ENCODE data around the gene MARS2.
"Not testable (repeated sequence)": the region's sequence is repeated elsewhere in the genome, so short reads cannot be mapped to it uniquely, and the experiment has no call there.

MARS2 gene

GRCh38 chr2:197695971-197696370 lies 9.2 kb upstream of the MARS2 start:
- H3K27ac Mint-ChIP-seq, H3K9me3 Mint-ChIP-seq, H3K27me3 Mint-ChIP-seq, H3K4me3 Mint-ChIP-seq, H3K4me1 Mint-ChIP-seq, H3K36me3 Mint-ChIP-seq: not testable (repeated sequence)

GRCh38 chr2:197696571-197696970 lies 8.6 kb upstream of the MARS2 start:
- not testable (repeated sequence) for H3K36me3 Mint-ChIP-seq, H3K27ac Mint-ChIP-seq, H3K27me3 Mint-ChIP-seq, H3K4me1 Mint-ChIP-seq, H3K4me3 Mint-ChIP-seq, H3K9me3 Mint-ChIP-seq

GRCh38 chr2:197699724-197700123 lies 5.4 kb upstream of the MARS2 start:
- not testable (repeated sequence) for H3K36me3 Mint-ChIP-seq, H3K27ac Mint-ChIP-seq, H3K4me3 Mint-ChIP-seq, H3K27me3 Mint-ChIP-seq, H3K9me3 Mint-ChIP-seq, H3K4me1 Mint-ChIP-seq

GRCh38 chr2:197700960-197701359 lies 4.2 kb upstream of the MARS2 start:
- no peaks in the 10 kb centered on the region for H3K9me3 Mint-ChIP-seq
- no peak overlapping the region for H3K27ac Mint-ChIP-seq
- H3K27me3 Mint-ChIP-seq: peaks cover 3% of the 10 kb centered on the region
- H3K4me3 Mint-ChIP-seq: no peak overlapping the region
- peaks cover 1% of the 10 kb centered on the region for H3K36me3 Mint-ChIP-seq
- peaks cover 5% of the 10 kb centered on the region for H3K4me1 Mint-ChIP-seq

- Mint-ChIP-seq H3K27me3 (no peaks in the 10 kb centered on the region), H3K9me3 (no peaks in the 10 kb centered on the region), H3K36me3 (peaks cover 15% of the 10 kb centered on the region), H3K4me3 (peak overlapping the region; percentile 86), H3K4me1 (peaks cover 25% of the 10 kb centered on the region), H3K27ac (peak overlapping the region; percentile 93)
Measured at GRCh38 chr2:197704434-197705120, 592 bp upstream of the MARS2 start.

- H3K27me3 Mint-ChIP-seq: no peaks in the 10 kb centered on the region
- no peaks in the 10 kb centered on the region for H3K9me3 Mint-ChIP-seq
- H3K27ac Mint-ChIP-seq: peak overlapping the region; percentile 94
- peak overlapping the region; percentile 96 for H3K4me3 Mint-ChIP-seq
- peaks cover 20% of the 10 kb centered on the region for H3K36me3 Mint-ChIP-seq
- peaks cover 36% of the 10 kb centered on the region for H3K4me1 Mint-ChIP-seq
Measured at GRCh38 chr2:197705912-197706838, 1.0 kb downstream of the MARS2 start.

- Mint-ChIP-seq H3K27me3 (no peaks in the 10 kb centered on the region), H3K9me3 (no peaks in the 10 kb centered on the region), H3K4me1 (peaks cover 36% of the 10 kb centered on the region), H3K36me3 (peaks cover 20% of the 10 kb centered on the region), H3K4me3 (peak overlapping the region; percentile 96), H3K27ac (no peak overlapping the region)
Measured at GRCh38 chr2:197706839-197707207, 1.7 kb downstream of the MARS2 start.

GRCh38 chr2:197707316-197708213 lies 2.4 kb downstream of the MARS2 start:
- no peaks in the 10 kb centered on the region for H3K9me3 Mint-ChIP-seq
- H3K27ac Mint-ChIP-seq: no peak overlapping the region
- peaks cover 40% of the 10 kb centered on the region for H3K4me1 Mint-ChIP-seq
- H3K4me3 Mint-ChIP-seq: peak overlapping the region; percentile 96
- H3K36me3 Mint-ChIP-seq: peaks cover 20% of the 10 kb centered on the region
- H3K27me3 Mint-ChIP-seq: no peaks in the 10 kb centered on the region

- no peak overlapping the region for H3K27ac Mint-ChIP-seq
- H3K9me3 Mint-ChIP-seq: no peaks in the 10 kb centered on the region
- peaks cover 48% of the 10 kb centered on the region for H3K4me1 Mint-ChIP-seq
- no peaks in the 10 kb centered on the region for H3K27me3 Mint-ChIP-seq
- peaks cover 22% of the 10 kb centered on the region for H3K36me3 Mint-ChIP-seq
- peak overlapping the region; percentile 87 for H3K4me3 Mint-ChIP-seq
Measured at GRCh38 chr2:197708331-197708730, 3.2 kb downstream of the MARS2 start.

- H3K4me3 Mint-ChIP-seq: peak overlapping the region; percentile 87
- peaks cover 22% of the 10 kb centered on the region for H3K36me3 Mint-ChIP-seq
- H3K27ac Mint-ChIP-seq: peak overlapping the region; percentile 72
- H3K27me3 Mint-ChIP-seq, H3K9me3 Mint-ChIP-seq: not testable (repeated sequence)
- H3K4me1 Mint-ChIP-seq: peaks cover 51% of the 10 kb centered on the region
Measured at GRCh38 chr2:197709140-197709539, 4.0 kb downstream of the MARS2 start.

- Mint-ChIP-seq H3K36me3 (peaks cover 23% of the 10 kb centered on the region), H3K9me3 (no peaks in the 10 kb centered on the region), H3K4me1 (peaks cover 48% of the 10 kb centered on the region), H3K27me3 (no peaks in the 10 kb centered on the region), H3K27ac (no peak overlapping the region), H3K4me3 (peak overlapping the region; percentile 48)
Measured at GRCh38 chr2:197710424-197711042, 5.4 kb downstream of the MARS2 start.

GRCh38 chr2:197711578-197711977 lies 6.4 kb downstream of the MARS2 start:
- no peaks in the 10 kb centered on the region for H3K27me3 Mint-ChIP-seq
- peaks cover 24% of the 10 kb centered on the region for H3K36me3 Mint-ChIP-seq
- peaks cover 49% of the 10 kb centered on the region for H3K4me1 Mint-ChIP-seq
- no peak overlapping the region for H3K4me3 Mint-ChIP-seq
- H3K9me3 Mint-ChIP-seq: no peaks in the 10 kb centered on the region
- H3K27ac Mint-ChIP-seq: no peak overlapping the region

- H3K27me3 Mint-ChIP-seq: no peaks in the 10 kb centered on the region
Measured at GRCh38 chr2:197713271-197713670, 8.1 kb downstream of the MARS2 start.

GRCh38 chr2:197717863-197718262 lies 12.7 kb downstream of the MARS2 start:
- no peak overlapping the region for H3K27ac Mint-ChIP-seq
- H3K9me3 Mint-ChIP-seq: no peaks in the 10 kb centered on the region
- H3K4me1 Mint-ChIP-seq: peaks cover 11% of the 10 kb centered on the region
- H3K36me3 Mint-ChIP-seq: peaks cover 7% of the 10 kb centered on the region
- no peak overlapping the region for H3K4me3 Mint-ChIP-seq
- H3K27me3 Mint-ChIP-seq: no peaks in the 10 kb centered on the region

More at GRCh38 chr2:197713271-197713670, 8.1 kb downstream of the MARS2 start:
- Mint-ChIP-seq H3K4me1 (peaks cover 42% of the 10 kb centered on the region), H3K27ac (no peak overlapping the region), H3K36me3 (peaks cover 23% of the 10 kb centered on the region), H3K9me3 (no peaks in the 10 kb centered on the region), H3K4me3 (no peak overlapping the region)

GRCh38 chr2:197727011-197727410 lies 21.8 kb downstream of the MARS2 start:
- Mint-ChIP-seq H3K4me3 (no peak overlapping the region), H3K9me3 (peaks cover 7% of the 10 kb centered on the region), H3K36me3 (peaks cover 4% of the 10 kb centered on the region), H3K27me3 (peaks cover 6% of the 10 kb centered on the region), H3K4me1 (no peaks in the 10 kb centered on the region), H3K27ac (no peak overlapping the region)

Data from activated naive CD4-positive, alpha-beta T cell treated with anti-CD3 and anti-CD28 coated beads, Interleukin-2, amount 50 U/mL, for 24 hours (primary cell).